GM12873 (cell line): ENCODE data around the gene GLDN.

Source experiments
- CTCF ChIP-seq: IDR thresholded peaks from 2 replicates; pipeline ENCODE4 v1.5.1; 2012; ENCODE audit warnings: low read depth, mild to moderate bottlenecking, moderate library complexity, low read length, control low read depth; ENCODE audit not compliant: insufficient read depth; ENCODE audit errors: missing control alignments

Gene GLDN

GRCh38 chr15:51390966-51391422 lies 49.5 kb downstream of the GLDN start:
- no peak for TF ChIP-seq CTCF

GRCh38 chr15:51396921-51397320 lies 55.5 kb downstream of the GLDN start:
- TF ChIP-seq CTCF = no peak

- TF ChIP-seq CTCF = no peak
Measured at GRCh38 chr15:51398626-51399025, 57.2 kb downstream of the GLDN start.

GRCh38 chr15:51401051-51401780 lies 59.8 kb downstream of the GLDN start:
- TF ChIP-seq CTCF = no peak

GRCh38 chr15:51401872-51402517 lies 60.5 kb downstream of the GLDN start:
- peak; percentile 78 for TF ChIP-seq CTCF

GRCh38 chr15:51403072-51403878 lies 61.8 kb downstream of the GLDN start:
- TF ChIP-seq CTCF = peak; percentile 61
